A673 (cell line): ENCODE data around the gene CFAP410. TPM values are rescaled to one million over a fixed set of nuclear protein-coding genes. Genes with fewer than 3 reads are reported as not detected.

Experiments
- BruUV-seq: library from RNA; stranded (reverse); fragments of 400-500 nt; replicated peaks from 2 replicates; lab custom pipeline; 2021; lab: Mats Ljungman, UMichigan
- CTCF ChIA-PET: fragments of 300-600 bp; sonication (Branson Sonifier 250); formaldehyde crosslinking; loops from one replicate; lab custom pipeline; 2022; ENCODE audit warnings: antibody characterized with exemption; lab: Charles Lee
- POLR2A ChIA-PET: fragments of 300-600 bp; sonication (Branson Sonifier 250); formaldehyde crosslinking; loops from one replicate; lab custom pipeline; 2022; ENCODE audit warnings: antibody characterized with exemption; ENCODE audit not compliant: low non-redundant PET; lab: Charles Lee
- DNase-seq: peaks from one replicate; pipeline ENCODE4 v3.0.0-alpha.2; 2015; ENCODE audit warnings: low spot score
- H3K27ac ChIP-seq: fragments of 200-600 bp; sonication (generic); 2 replicates; pipeline ENCODE4 v1.5.1; 2016; ENCODE audit warnings: mixed run types, low read depth, mild to moderate bottlenecking, mixed read lengths, antibody characterized with exemption, low read length; ENCODE audit not compliant: poor library complexity, severe bottlenecking
- H3K27me3 ChIP-seq: fragments of 200-600 bp; sonication (generic); replicated peaks from 2 replicates; pipeline ENCODE4 v1.6.1; 2017; ENCODE audit warnings: mixed run types, low read depth, mild to moderate bottlenecking, mixed read lengths, antibody characterized with exemption, low read length; ENCODE audit not compliant: insufficient read depth, poor library complexity
- H3K36me3 ChIP-seq: fragments of 200-600 bp; sonication (generic); 2 replicates; pipeline ENCODE4 v1.6.1; 2016; ENCODE audit warnings: mixed run types, mild to moderate bottlenecking, mixed read lengths, antibody characterized with exemption, low read length; ENCODE audit not compliant: insufficient read depth, poor library complexity, severe bottlenecking
- H3K4me1 ChIP-seq: fragments of 200-600 bp; sonication (generic); 2 replicates; pipeline ENCODE4 v1.6.1; 2017; ENCODE audit warnings: mixed run types, mild to moderate bottlenecking, mixed read lengths, antibody characterized with exemption, low read length; ENCODE audit not compliant: insufficient read depth, poor library complexity, severe bottlenecking
- H3K4me3 ChIP-seq: fragments of 200-600 bp; sonication (generic); 2 replicates; pipeline ENCODE4 v1.5.1; 2016; ENCODE audit warnings: low read depth, mixed run types, mild to moderate bottlenecking, mixed read lengths, low read length; ENCODE audit not compliant: poor library complexity, severe bottlenecking
- H3K9me3 ChIP-seq: fragments of 200-600 bp; sonication (generic); 2 replicates; pipeline ENCODE4 v1.6.1; 2016; ENCODE audit warnings: mixed run types, low read depth, mild to moderate bottlenecking, mixed read lengths, antibody characterized with exemption, low read length; ENCODE audit not compliant: poor library complexity, severe bottlenecking
- EZH2 ChIP-seq: fragments of 200-600 bp; sonication (generic); IDR thresholded peaks from 2 replicates; pipeline ENCODE4 v1.6.1; 2017; ENCODE audit warnings: borderline replicate concordance, low read depth, mild to moderate bottlenecking, mixed read lengths, antibody characterized with exemption, low read length; ENCODE audit not compliant: poor library complexity, severe bottlenecking
- intact Hi-C: fragments of 100-400 bp; cut with micrococcal nuclease; formaldehyde crosslinking; loops from one replicate; pipeline ENCODE4 v1.10.0; 2022; ENCODE audit not compliant: unreplicated experiment
- total RNA-seq: library from RNA; stranded (reverse); gene quantifications from 2 replicates; pipeline ENCODE4 v1.2.3, GENCODE V29; 2021
- TF ChIP-seq, protein P1 (sequence below): fragments of 300-800, 200-600 bp; sonication (generic); conservative IDR thresholded peaks from 2 replicates; pipeline ENCODE4 v1.5.1; 2017; ENCODE audit warnings: low read depth, mild to moderate bottlenecking, antibody characterized with exemption, low read length, moderate library complexity, mixed read lengths

The CFAP410 gene
- total RNA-seq, 1 experiment from 2014 or later = 14.0 TPM

GRCh38 chr21:44370027-44370735, 31.0 kb upstream of the CFAP410 start:
- Histone ChIP-seq H3K4me3 (no peak overlapping the region), H3K9me3 (no peaks in the 10 kb centered on the region), H3K27ac (no peak overlapping the region), H3K4me1 (no peaks in the 10 kb centered on the region), H3K36me3 (no peaks in the 10 kb centered on the region), H3K27me3 (no peaks in the 10 kb centered on the region)
- intact Hi-C loops = no loop called here
- TF ChIP-seq, protein P1, sequence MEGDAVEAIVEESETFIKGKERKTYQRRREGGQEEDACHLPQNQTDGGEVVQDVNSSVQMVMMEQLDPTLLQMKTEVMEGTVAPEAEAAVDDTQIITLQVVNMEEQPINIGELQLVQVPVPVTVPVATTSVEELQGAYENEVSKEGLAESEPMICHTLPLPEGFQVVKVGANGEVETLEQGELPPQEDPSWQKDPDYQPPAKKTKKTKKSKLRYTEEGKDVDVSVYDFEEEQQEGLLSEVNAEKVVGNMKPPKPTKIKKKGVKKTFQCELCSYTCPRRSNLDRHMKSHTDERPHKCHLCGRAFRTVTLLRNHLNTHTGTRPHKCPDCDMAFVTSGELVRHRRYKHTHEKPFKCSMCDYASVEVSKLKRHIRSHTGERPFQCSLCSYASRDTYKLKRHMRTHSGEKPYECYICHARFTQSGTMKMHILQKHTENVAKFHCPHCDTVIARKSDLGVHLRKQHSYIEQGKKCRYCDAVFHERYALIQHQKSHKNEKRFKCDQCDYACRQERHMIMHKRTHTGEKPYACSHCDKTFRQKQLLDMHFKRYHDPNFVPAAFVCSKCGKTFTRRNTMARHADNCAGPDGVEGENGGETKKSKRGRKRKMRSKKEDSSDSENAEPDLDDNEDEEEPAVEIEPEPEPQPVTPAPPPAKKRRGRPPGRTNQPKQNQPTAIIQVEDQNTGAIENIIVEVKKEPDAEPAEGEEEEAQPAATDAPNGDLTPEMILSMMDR = no peak
- no peak for TF ChIP-seq EZH2
- BruUV-seq = no TSS peak
- ChIA-PET CTCF (no interaction called here), POLR2A (no interaction called here)
- peak; percentile 17 for DNase-seq

DNA sequence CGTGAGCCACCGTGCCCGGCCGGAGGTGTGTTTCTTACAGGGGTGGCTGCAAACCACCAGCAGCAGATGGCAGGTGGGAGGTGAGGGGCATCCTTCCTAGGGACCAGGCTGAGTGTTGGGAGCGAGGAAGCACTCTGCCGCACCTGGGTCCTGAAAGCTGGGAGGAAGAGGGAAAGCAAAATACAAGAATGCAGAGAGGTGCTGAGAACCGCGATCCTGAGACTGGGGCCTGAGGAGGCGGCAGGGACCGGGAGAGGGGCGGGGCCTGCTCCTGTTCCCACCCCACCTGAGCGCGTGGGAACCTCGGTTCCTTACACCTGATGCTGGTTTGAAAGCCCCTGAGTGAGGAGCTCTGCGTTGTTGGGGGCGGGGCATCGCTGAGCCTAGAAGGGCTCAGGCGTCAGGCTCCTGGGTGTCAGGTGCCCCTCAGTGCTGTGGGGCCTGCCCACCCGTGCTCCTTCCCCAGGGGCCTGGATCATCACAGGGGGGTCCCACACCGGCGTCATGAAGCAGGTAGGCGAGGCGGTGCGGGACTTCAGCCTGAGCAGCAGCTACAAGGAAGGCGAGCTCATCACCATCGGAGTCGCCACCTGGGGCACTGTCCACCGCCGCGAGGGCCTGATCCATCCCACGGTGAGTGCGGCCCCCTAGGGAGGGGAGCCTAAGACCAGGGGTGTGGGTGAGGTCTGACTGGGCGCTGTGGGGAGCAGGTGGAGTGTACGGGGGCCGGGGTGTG, 29.7 kb upstream of the CFAP410 start:
- no peaks in the 10 kb centered on the region for H3K9me3 ChIP-seq
- POLR2A ChIA-PET = no interaction called here
- intact Hi-C loops = no loop called here
- no peak for DNase-seq
- H3K27ac ChIP-seq = no peak overlapping the region
- no peaks in the 10 kb centered on the region for H3K36me3 ChIP-seq
- no TSS peak for BruUV-seq
- TF ChIP-seq, protein P1 = no peak
- TF ChIP-seq EZH2 = no peak
- no peak overlapping the region for H3K4me3 ChIP-seq
- CTCF ChIA-PET = no interaction called here
- no peaks in the 10 kb centered on the region for H3K4me1 ChIP-seq
- H3K27me3 ChIP-seq = no peaks in the 10 kb centered on the region

- no peak for DNase-seq
- no peak overlapping the region for H3K4me3 ChIP-seq
- no peaks in the 10 kb centered on the region for H3K36me3 ChIP-seq
- BruUV-seq = no TSS peak
- no peaks in the 10 kb centered on the region for H3K9me3 ChIP-seq
- ChIA-PET CTCF (no interaction called here), POLR2A (no interaction called here)
- no peak for TF ChIP-seq EZH2
- TF ChIP-seq, protein P1 = no peak
- no peak overlapping the region for H3K27ac ChIP-seq
- no peaks in the 10 kb centered on the region for H3K27me3 ChIP-seq
- H3K4me1 ChIP-seq = no peaks in the 10 kb centered on the region
- intact Hi-C loops = no loop called here
Measured at GRCh38 chr21:44366586-44367211, 27.5 kb upstream of the CFAP410 start.
